ENCODE data around the gene EHD1. TPM values are rescaled to one million over a fixed set of nuclear protein-coding genes. Genes with fewer than 3 reads are reported as not detected.
A peak's percentile ranks its signal among the peaks of the same experiment; 100 is the strongest.

The EHD1 gene
- total RNA-seq, 6 donors from 2014 or later = 43.0 to 167 (median 103) TPM

GRCh38 chr11:64862987-64863390, 15.4 kb downstream of the EHD1 start:
- peaks cover 85 to 95% (median 88%) of the 10 kb centered on the region in 4 donors for H3K4me1 ChIP-seq
- DNase-seq (peak in 1 of 2 donors; percentile 62), ATAC-seq (ENCODE audit: low FRiP score in 2 of 2) (no peak)
- H3K9me3 ChIP-seq = no peaks in the 10 kb centered on the region
- H3K27ac ChIP-seq = peak overlapping the region; percentile 83 to 95 (median 90)
- no peak overlapping the region for H3K4me3 ChIP-seq
- H3K36me3 ChIP-seq = peaks cover 4 to 32% (median 5%) of the 10 kb centered on the region in 4 donors
- WGBS, 2 donors = 37 to 45% methylated on average over 9 of the region's 9 CpGs
- no peaks in the 10 kb centered on the region for H3K27me3 ChIP-seq
- no peak for TF ChIP-seq POLR2AphosphoS5 (IDR thresholded peaks at IDR 0.05)
- TF ChIP-seq EP300 (IDR thresholded peaks at IDR 0.05) = no peak
- TF ChIP-seq POLR2A (IDR thresholded peaks at IDR 0.05) = no peak
- TF ChIP-seq CTCF (IDR thresholded peaks at IDR 0.05) = no peak

GRCh38 chr11:64861227-64861975, 17.0 kb downstream of the EHD1 start:
- H3K9me3 ChIP-seq = no peaks in the 10 kb centered on the region
- no peak for TF ChIP-seq POLR2A (IDR thresholded peaks at IDR 0.05)
- TF ChIP-seq CTCF (IDR thresholded peaks at IDR 0.05) = no peak
- TF ChIP-seq POLR2AphosphoS5 (IDR thresholded peaks at IDR 0.05) = no peak
- no peak for TF ChIP-seq EP300 (IDR thresholded peaks at IDR 0.05)
- H3K36me3 ChIP-seq = peaks cover 4 to 32% (median 7%) of the 10 kb centered on the region in 4 donors
- ATAC-seq (ENCODE audit: low FRiP score in 2 of 2) (no peak), DNase-seq (no peak)
- peaks cover 91 to 97% (median 92%) of the 10 kb centered on the region in 4 donors for H3K4me1 ChIP-seq
- H3K4me3 ChIP-seq = no peak overlapping the region
- H3K27me3 ChIP-seq = no peaks in the 10 kb centered on the region
- 79 to 82% methylated on average over 6 of the region's 6 CpGs for WGBS, 2 donors
- H3K27ac ChIP-seq = peak overlapping the region; percentile 83 to 95 (median 90)

- ATAC-seq (ENCODE audit: low FRiP score in 2 of 2) = no peak
- no peak for DNase-seq
- Histone ChIP-seq H3K27ac (peak overlapping the region; percentile 82 to 95 (median 88)), H3K9me3 (no peaks in the 10 kb centered on the region), H3K4me3 (no peak overlapping the region), H3K36me3 (peaks cover 4 to 32% (median 8%) of the 10 kb centered on the region in 4 donors), H3K4me1 (peaks cover 91 to 98% (median 92%) of the 10 kb centered on the region in 4 donors), H3K27me3 (no peaks in the 10 kb centered on the region)
- TF ChIP-seq EP300 (IDR thresholded peaks at IDR 0.05) (no peak), POLR2AphosphoS5 (IDR thresholded peaks at IDR 0.05) (peak in 1 of 2 donors; percentile 47), POLR2A (IDR thresholded peaks at IDR 0.05) (peak in 1 of 4 donors; percentile 39), CTCF (IDR thresholded peaks at IDR 0.05) (no peak)
- 79 to 85% methylated on average over 26 to 33 of the region's 33 CpGs for WGBS, 2 donors
Observed at GRCh38 chr11:64859542-64860414, 18.6 kb downstream of the EHD1 start.

GRCh38 chr11:64858467-64859263, 19.8 kb downstream of the EHD1 start:
- Histone ChIP-seq H3K27ac (peak overlapping the region; percentile 82 to 95 (median 88)), H3K36me3 (peaks cover 4 to 43% (median 16%) of the 10 kb centered on the region in 4 donors), H3K4me3 (peak overlapping the region in 2 of 4 donors; percentile 13), H3K27me3 (no peaks in the 10 kb centered on the region), H3K9me3 (no peaks in the 10 kb centered on the region), H3K4me1 (peaks cover 91 to 98% (median 92%) of the 10 kb centered on the region in 4 donors)
- DNase-seq (peak in 1 of 2 donors; percentile 61), ATAC-seq (ENCODE audit: low FRiP score in 2 of 2) (no peak)
- 40 to 72% methylated on average over 19 of the region's 19 CpGs for WGBS, 2 donors
- TF ChIP-seq CTCF (IDR thresholded peaks at IDR 0.05) (no peak), POLR2A (IDR thresholded peaks at IDR 0.05) (no peak), POLR2AphosphoS5 (IDR thresholded peaks at IDR 0.05) (peak; percentile 26 to 35), EP300 (IDR thresholded peaks at IDR 0.05) (no peak)

Data from upper lobe of left lung (tissue), 6 donors.